ENCODE measurements around the gene MT1B. TPM values are rescaled to one million over a fixed set of nuclear protein-coding genes. Genes with fewer than 3 reads are reported as not detected.
"Not testable (repeated sequence)": the region's sequence is repeated elsewhere in the genome, so short reads cannot be mapped to it uniquely, and the experiment has no call there.

Gene MT1B
- polyA plus RNA-seq, 1 donor from 2014 or later, result not detected

DNA sequence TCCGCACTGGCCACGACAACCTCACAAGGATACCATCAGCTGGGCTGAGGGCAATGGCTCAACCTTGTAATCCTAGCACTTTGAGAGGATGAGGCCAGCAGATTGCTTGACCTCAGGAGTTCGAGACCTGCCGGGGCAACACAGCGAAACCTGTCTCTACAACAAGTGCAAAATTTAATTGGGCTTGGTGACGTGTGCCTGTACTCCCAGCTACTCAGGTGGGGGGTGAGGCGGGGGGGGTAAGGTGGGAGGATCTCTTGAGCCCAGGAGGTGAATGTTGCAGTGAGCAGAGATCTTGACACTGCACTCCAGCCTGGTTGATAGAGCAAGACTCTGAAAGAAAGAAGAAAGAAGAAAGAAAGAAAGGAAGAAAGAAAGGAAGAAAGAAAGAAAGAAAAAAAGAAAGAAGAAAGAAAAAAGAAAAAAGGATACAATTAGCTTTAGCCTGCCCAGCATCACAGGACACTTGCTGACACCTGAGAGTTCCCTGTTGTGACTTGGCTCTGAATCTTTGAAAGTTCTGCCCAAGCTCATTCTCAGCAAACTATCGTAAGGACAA lies 31.3 kb upstream of the MT1B start:
- H3K27ac ChIP-seq (ENCODE audit: low read length), result no peak overlapping the region
- no peaks in the 10 kb centered on the region for H3K9me2 ChIP-seq (ENCODE audit: insufficient read depth, low read length)
- no peaks in the 10 kb centered on the region for H4K20me1 ChIP-seq (ENCODE audit: insufficient read depth)
- H3K9ac ChIP-seq (ENCODE audit: low read length), result no peak overlapping the region
- TF ChIP-seq POLR2AphosphoS5 (IDR thresholded peaks at IDR 0.05) (no peak), TAF1 (IDR thresholded peaks at IDR 0.05; ENCODE audit: low read depth) (no peak), EP300 (conservative IDR thresholded peaks at IDR 0.05; ENCODE audit: poor library complexity, severe bottlenecking) (no peak), EZH2 (IDR thresholded peaks at IDR 0.05; ENCODE audit: borderline replicate concordance, insufficient read depth, low read length, poor library complexity, severe bottlenecking) (no peak), SMC3 (conservative IDR thresholded peaks at IDR 0.05; ENCODE audit: poor library complexity) (no peak), RAD21 (conservative IDR thresholded peaks at IDR 0.05) (no peak), MXI1 (conservative IDR thresholded peaks at IDR 0.05; ENCODE audit: poor library complexity, severe bottlenecking) (no peak)
- TF ChIP-seq, protein P1, sequence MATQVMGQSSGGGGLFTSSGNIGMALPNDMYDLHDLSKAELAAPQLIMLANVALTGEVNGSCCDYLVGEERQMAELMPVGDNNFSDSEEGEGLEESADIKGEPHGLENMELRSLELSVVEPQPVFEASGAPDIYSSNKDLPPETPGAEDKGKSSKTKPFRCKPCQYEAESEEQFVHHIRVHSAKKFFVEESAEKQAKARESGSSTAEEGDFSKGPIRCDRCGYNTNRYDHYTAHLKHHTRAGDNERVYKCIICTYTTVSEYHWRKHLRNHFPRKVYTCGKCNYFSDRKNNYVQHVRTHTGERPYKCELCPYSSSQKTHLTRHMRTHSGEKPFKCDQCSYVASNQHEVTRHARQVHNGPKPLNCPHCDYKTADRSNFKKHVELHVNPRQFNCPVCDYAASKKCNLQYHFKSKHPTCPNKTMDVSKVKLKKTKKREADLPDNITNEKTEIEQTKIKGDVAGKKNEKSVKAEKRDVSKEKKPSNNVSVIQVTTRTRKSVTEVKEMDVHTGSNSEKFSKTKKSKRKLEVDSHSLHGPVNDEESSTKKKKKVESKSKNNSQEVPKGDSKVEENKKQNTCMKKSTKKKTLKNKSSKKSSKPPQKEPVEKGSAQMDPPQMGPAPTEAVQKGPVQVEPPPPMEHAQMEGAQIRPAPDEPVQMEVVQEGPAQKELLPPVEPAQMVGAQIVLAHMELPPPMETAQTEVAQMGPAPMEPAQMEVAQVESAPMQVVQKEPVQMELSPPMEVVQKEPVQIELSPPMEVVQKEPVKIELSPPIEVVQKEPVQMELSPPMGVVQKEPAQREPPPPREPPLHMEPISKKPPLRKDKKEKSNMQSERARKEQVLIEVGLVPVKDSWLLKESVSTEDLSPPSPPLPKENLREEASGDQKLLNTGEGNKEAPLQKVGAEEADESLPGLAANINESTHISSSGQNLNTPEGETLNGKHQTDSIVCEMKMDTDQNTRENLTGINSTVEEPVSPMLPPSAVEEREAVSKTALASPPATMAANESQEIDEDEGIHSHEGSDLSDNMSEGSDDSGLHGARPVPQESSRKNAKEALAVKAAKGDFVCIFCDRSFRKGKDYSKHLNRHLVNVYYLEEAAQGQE (IDR thresholded peaks at IDR 0.05; ENCODE audit: borderline replicate concordance), result no peak
- TF ChIP-seq, protein P2, sequence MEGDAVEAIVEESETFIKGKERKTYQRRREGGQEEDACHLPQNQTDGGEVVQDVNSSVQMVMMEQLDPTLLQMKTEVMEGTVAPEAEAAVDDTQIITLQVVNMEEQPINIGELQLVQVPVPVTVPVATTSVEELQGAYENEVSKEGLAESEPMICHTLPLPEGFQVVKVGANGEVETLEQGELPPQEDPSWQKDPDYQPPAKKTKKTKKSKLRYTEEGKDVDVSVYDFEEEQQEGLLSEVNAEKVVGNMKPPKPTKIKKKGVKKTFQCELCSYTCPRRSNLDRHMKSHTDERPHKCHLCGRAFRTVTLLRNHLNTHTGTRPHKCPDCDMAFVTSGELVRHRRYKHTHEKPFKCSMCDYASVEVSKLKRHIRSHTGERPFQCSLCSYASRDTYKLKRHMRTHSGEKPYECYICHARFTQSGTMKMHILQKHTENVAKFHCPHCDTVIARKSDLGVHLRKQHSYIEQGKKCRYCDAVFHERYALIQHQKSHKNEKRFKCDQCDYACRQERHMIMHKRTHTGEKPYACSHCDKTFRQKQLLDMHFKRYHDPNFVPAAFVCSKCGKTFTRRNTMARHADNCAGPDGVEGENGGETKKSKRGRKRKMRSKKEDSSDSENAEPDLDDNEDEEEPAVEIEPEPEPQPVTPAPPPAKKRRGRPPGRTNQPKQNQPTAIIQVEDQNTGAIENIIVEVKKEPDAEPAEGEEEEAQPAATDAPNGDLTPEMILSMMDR (IDR thresholded peaks at IDR 0.05; ENCODE audit: poor library complexity, severe bottlenecking), result no peak
- no peak overlapping the region for H2AFZ ChIP-seq (ENCODE audit: low read depth, low read length)
- no peaks in the 10 kb centered on the region for H3K79me2 ChIP-seq (replicated peaks; ENCODE audit: insufficient read depth, low read length)
- no peaks in the 10 kb centered on the region for H3K9me3 ChIP-seq (ENCODE audit: low read length)
- H3K36me3 ChIP-seq (ENCODE audit: insufficient read depth, low read length), result no peaks in the 10 kb centered on the region
- H3K27me3 ChIP-seq (ENCODE audit: insufficient read depth, low read depth, low read length), result peaks cover 70% of the 10 kb centered on the region
- no peak overlapping the region for H3K4me2 ChIP-seq (ENCODE audit: low read length)
- H3K4me3 ChIP-seq (ENCODE audit: low read length), result no peak overlapping the region
- no peaks in the 10 kb centered on the region for H3F3A ChIP-seq (ENCODE audit: insufficient read depth, low read length, poor library complexity, severe bottlenecking)

DNA sequence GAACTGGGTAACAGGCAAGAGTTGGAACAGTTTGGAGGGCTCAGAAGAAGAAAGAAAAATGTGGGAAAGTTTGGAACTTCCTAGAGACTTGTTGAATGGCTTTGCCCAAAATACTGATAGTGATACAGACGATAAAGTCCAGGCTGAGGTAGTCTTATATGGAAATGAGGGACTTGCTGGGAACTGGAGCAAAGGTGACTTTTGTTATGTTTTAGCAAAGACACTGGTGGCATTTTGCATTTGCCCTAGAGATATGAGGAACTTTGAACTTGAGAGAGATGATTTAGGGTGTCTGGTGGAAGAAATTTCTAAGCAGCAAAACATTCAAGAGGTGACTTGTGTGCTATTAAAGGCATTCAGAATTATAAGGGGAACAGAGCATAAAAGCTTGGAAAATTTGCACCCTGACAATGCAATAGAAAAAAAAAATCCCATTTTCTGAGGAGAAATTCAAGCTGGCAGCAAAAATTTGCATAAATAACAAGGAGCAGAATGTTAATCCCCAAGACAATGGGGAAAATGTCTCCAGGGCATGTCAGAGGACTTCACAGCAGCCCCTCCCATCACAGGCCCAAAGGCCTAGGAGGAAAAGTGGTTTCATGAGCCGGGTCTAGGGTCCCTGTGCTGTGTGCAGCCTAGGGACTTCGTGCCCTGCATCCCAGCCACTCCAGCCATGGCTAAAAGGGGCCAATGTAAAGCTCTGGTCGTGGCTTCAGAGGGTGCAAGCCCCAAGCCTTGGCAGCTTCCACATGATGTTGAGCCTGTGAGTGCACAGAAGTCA lies 29.8 kb upstream of the MT1B start:
- H3K36me3 ChIP-seq (ENCODE audit: insufficient read depth, low read length); H3K4me2 ChIP-seq (ENCODE audit: low read length); H3K9ac ChIP-seq (ENCODE audit: low read length); H3F3A ChIP-seq (ENCODE audit: insufficient read depth, low read length, poor library complexity, severe bottlenecking); H3K9me3 ChIP-seq (ENCODE audit: low read length); H3K27ac ChIP-seq (ENCODE audit: low read length); H2AFZ ChIP-seq (ENCODE audit: low read depth, low read length); H3K9me2 ChIP-seq (ENCODE audit: insufficient read depth, low read length); H3K79me2 ChIP-seq (replicated peaks; ENCODE audit: insufficient read depth, low read length); H3K4me3 ChIP-seq (ENCODE audit: low read length); H4K20me1 ChIP-seq (ENCODE audit: insufficient read depth): not testable (repeated sequence)
- H3K27me3 ChIP-seq (ENCODE audit: insufficient read depth, low read depth, low read length), result peaks cover 72% of the 10 kb centered on the region

DNA sequence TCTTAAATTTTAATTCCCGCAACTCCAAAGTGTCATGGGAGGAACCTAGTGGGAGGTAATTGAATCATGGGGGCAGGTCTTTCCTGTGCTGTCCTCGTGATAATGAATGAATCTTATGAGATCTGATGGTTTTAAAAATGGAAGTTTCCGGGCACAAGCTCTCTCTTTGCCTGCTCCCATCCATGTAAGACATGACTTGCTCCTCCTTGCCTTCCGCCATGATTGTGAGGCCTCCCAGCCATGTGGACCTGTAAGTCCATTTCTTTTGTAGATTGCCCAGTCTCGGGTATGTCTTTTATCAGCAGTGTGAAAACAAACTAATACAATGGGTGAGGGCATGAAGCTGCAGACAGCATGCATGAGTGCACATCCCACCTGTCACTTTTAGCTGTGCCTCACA lies 28.5 kb upstream of the MT1B start:
- H3K9ac ChIP-seq (ENCODE audit: low read length); H3K4me3 ChIP-seq (ENCODE audit: low read length); H4K20me1 ChIP-seq (ENCODE audit: insufficient read depth); H3K9me2 ChIP-seq (ENCODE audit: insufficient read depth, low read length); H3F3A ChIP-seq (ENCODE audit: insufficient read depth, low read length, poor library complexity, severe bottlenecking); H3K27ac ChIP-seq (ENCODE audit: low read length); H3K9me3 ChIP-seq (ENCODE audit: low read length); H3K79me2 ChIP-seq (replicated peaks; ENCODE audit: insufficient read depth, low read length); H3K4me2 ChIP-seq (ENCODE audit: low read length); H2AFZ ChIP-seq (ENCODE audit: low read depth, low read length); H3K36me3 ChIP-seq (ENCODE audit: insufficient read depth, low read length): not testable (repeated sequence)
- peaks cover 69% of the 10 kb centered on the region for H3K27me3 ChIP-seq (ENCODE audit: insufficient read depth, low read depth, low read length)
